Prostate gland (tissue), 2 donors: ENCODE data around the gene RTN4R. TPM values are rescaled to one million over a fixed set of nuclear protein-coding genes. Genes with fewer than 3 reads are reported as not detected.

Experiments
- DNase-seq: peaks from one replicate; pipeline ENCODE4 v3.0.0-alpha.2; 2019; ENCODE audit warnings: low spot score
- H3K27ac ChIP-seq, 2 donors: fragments of 200-600 bp; sonication (generic); 2 replicates each; pipeline ENCODE4 v1.5.1; 2017 to 2019
- H3K27me3 ChIP-seq: fragments of 200-600 bp; sonication (generic); replicated peaks from 2 replicates; pipeline ENCODE4 v1.5.1; 2019; ENCODE audit not compliant: insufficient read depth
- H3K36me3 ChIP-seq, 2 donors: fragments of 200-600 bp; sonication (generic); 1 replicate in 1 of 2; 2 replicates in 1 of 2; pipeline versions ENCODE4 v1.5.1 to v1.8.1; 2017 to 2019
- H3K4me1 ChIP-seq: fragments of 200-600 bp; sonication (generic); replicated peaks from 2 replicates; pipeline ENCODE4 v1.5.1; 2019
- H3K4me3 ChIP-seq, 2 donors: fragments of 200-600 bp; sonication (generic); 2 replicates each; pipeline ENCODE4 v1.5.1; 2017 to 2019
- H3K9me3 ChIP-seq: fragments of 200-600 bp; sonication (generic); 2 replicates; pipeline ENCODE4 v1.5.1; 2017
- CTCF ChIP-seq, 4 experiments: fragments of 200-600 bp in 2 of 4; fragments of 450-650 bp in 2 of 4; sonication (generic) in 2 of 4; IDR thresholded peaks; 1 replicate in 3 of 4; 2 replicates in 1 of 4; pipeline ENCODE4 v1.5.1; 2016 to 2019; ENCODE audit warnings: antibody characterized with exemption in 4 of 4, mild to moderate bottlenecking in 2 of 4, moderate library complexity in 2 of 4
- POLR2A ChIP-seq: fragments of 450-650 bp; IDR thresholded peaks from one replicate; pipeline ENCODE4 v1.6.1; 2016; ENCODE audit warnings: antibody characterized with exemption, mild to moderate bottlenecking
- POLR2AphosphoS5 ChIP-seq: sonication (generic); formaldehyde crosslinking; IDR thresholded peaks from one replicate; pipeline ENCODE4 v1.6.1; 2017; ENCODE audit warnings: antibody characterized with exemption
- WGBS: methylation state at CpG from one replicate; pipeline ENCODE4 v1.1.5; 2018; 5-methylcytosine and 5-hydroxymethylcytosine counted together
- intact Hi-C: fragments of 100-400 bp; cut with DNase I; formaldehyde crosslinking; loops from one replicate; pipeline ENCODE4 v1.14.2; 2022
- total RNA-seq, 2 donors: library from RNA; depleted of rRNA; stranded (reverse); fragments of >200 nt; gene quantifications; one replicate each; pipeline ENCODE4 v1.1.0, GENCODE V29; 2016

The RTN4R gene
- total RNA-seq, 2 donors from 2014 or later = 4.4 to 6.0 TPM

GRCh38 chr22:20262582-20263147 lies 5.5 kb downstream of the RTN4R start:
- H3K4me1 ChIP-seq = no peaks in the 10 kb centered on the region
- intact Hi-C loops = no loop called here
- no peak for DNase-seq
- no peak overlapping the region for H3K4me3 ChIP-seq
- no peaks in the 10 kb centered on the region for H3K9me3 ChIP-seq
- H3K36me3 ChIP-seq = no peaks in the 10 kb centered on the region
- no peaks in the 10 kb centered on the region for H3K27me3 ChIP-seq
- TF ChIP-seq POLR2A = no peak
- TF ChIP-seq CTCF (IDR thresholded peaks at IDR 0.05) = no peak
- no peak for TF ChIP-seq POLR2AphosphoS5
- 82% methylated on average over 7 of the region's 7 CpGs for WGBS
- H3K27ac ChIP-seq = no peak overlapping the region

DNA sequence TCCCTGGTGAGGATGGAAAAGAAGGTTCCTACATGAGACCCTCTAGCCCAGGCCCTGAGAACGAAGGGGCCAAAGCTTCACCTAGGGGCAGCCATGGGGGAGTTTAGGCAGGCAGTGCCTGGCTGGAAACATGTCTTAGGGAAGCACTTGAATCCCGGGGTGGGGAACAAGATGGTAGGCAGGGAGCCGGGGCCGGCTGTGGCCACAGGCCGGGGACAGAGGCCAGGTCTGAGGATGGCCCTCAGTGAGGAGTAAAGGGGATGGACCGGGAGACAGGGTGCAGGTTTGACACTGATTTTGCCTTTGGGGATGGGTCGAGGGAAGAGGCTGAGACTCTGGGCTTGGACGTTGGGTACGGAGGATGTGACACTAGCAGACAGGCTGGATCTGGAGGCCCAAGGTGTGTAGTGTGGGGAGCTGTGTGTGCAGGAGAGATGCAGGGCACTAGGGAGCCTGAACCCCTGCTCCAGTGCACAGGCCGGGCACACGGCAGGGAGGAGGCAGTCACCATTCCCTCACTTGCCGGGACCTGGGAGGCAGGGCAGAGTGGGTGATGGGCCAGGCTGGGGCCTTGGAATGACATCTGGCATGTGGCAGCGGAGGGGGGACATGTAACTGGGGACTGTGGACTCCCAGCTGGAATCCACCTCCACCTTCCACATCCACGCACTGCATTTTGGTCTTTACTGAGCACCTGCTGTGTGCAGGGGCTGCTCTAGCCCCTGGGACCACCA lies 6.1 kb downstream of the RTN4R start:
- no peak for DNase-seq
- intact Hi-C loops = no loop called here
- Histone ChIP-seq H3K9me3 (no peaks in the 10 kb centered on the region), H3K4me1 (no peaks in the 10 kb centered on the region), H3K36me3 (no peaks in the 10 kb centered on the region), H3K27me3 (no peaks in the 10 kb centered on the region), H3K4me3 (no peak overlapping the region), H3K27ac (no peak overlapping the region)
- WGBS = 88% methylated on average over 14 of the region's 14 CpGs
- TF ChIP-seq CTCF (IDR thresholded peaks at IDR 0.05) (no peak), POLR2AphosphoS5 (no peak), POLR2A (no peak)

GRCh38 chr22:20260071-20260765 lies 7.9 kb downstream of the RTN4R start:
- 92% methylated on average over 19 of the region's 19 CpGs for WGBS
- no peak for DNase-seq
- Histone ChIP-seq H3K9me3 (no peaks in the 10 kb centered on the region), H3K4me1 (no peaks in the 10 kb centered on the region), H3K27ac (no peak overlapping the region), H3K36me3 (no peaks in the 10 kb centered on the region), H3K4me3 (no peak overlapping the region), H3K27me3 (no peaks in the 10 kb centered on the region)
- TF ChIP-seq CTCF (IDR thresholded peaks at IDR 0.05) = no peak
- no peak for TF ChIP-seq POLR2A
- TF ChIP-seq POLR2AphosphoS5 = no peak
- intact Hi-C loops = no loop called here

- 90% methylated on average over 7 of the region's 8 CpGs for WGBS
- no peaks in the 10 kb centered on the region for H3K9me3 ChIP-seq
- H3K4me1 ChIP-seq = no peaks in the 10 kb centered on the region
- intact Hi-C loops = no loop called here
- no peaks in the 10 kb centered on the region for H3K27me3 ChIP-seq
- H3K36me3 ChIP-seq = no peaks in the 10 kb centered on the region
- H3K4me3 ChIP-seq = no peak overlapping the region
- no peak overlapping the region for H3K27ac ChIP-seq
- DNase-seq = no peak
- TF ChIP-seq CTCF (IDR thresholded peaks at IDR 0.05) (no peak), POLR2AphosphoS5 (no peak), POLR2A (no peak)
Measured at GRCh38 chr22:20259327-20259688, 8.8 kb downstream of the RTN4R start.
